Ishikawa (cell line): ENCODE data around the gene SHISA3.

Source experiments
- CEBPB ChIP-seq: IDR thresholded peaks from 2 replicates; pipeline ENCODE4 v1.6.1; 2012
- CREB1 ChIP-seq: IDR thresholded peaks from 2 replicates; pipeline ENCODE4 v1.6.1; 2012; ENCODE audit warnings: low read depth
- EP300 ChIP-seq: IDR thresholded peaks from 2 replicates; pipeline ENCODE4 v1.6.1; 2012; ENCODE audit warnings: borderline replicate concordance
- MAX ChIP-seq: IDR thresholded peaks from 2 replicates; pipeline ENCODE4 v1.6.1; 2012
- NFIC ChIP-seq: IDR thresholded peaks from 2 replicates; pipeline ENCODE4 v1.6.1; 2012
- RAD21 ChIP-seq: IDR thresholded peaks from 2 replicates; pipeline ENCODE4 v1.6.1; 2012; ENCODE audit warnings: low read depth
- REST ChIP-seq: IDR thresholded peaks from 2 replicates; pipeline ENCODE4 v1.6.1; 2012; ENCODE audit warnings: low read depth, mild to moderate bottlenecking
- TAF1 ChIP-seq: IDR thresholded peaks from 2 replicates; pipeline ENCODE4 v1.6.1; 2012; ENCODE audit warnings: low read depth, mild to moderate bottlenecking
- TEAD4 ChIP-seq: IDR thresholded peaks from 2 replicates; pipeline ENCODE4 v1.6.1; 2012
- USF1 ChIP-seq: IDR thresholded peaks from 2 replicates; pipeline ENCODE4 v1.6.1; 2012
- YY1 ChIP-seq: IDR thresholded peaks from 2 replicates; pipeline ENCODE4 v1.6.1; 2012; ENCODE audit warnings: low read depth

- no peak for TF ChIP-seq REST
- TF ChIP-seq CREB1 = no peak
- TF ChIP-seq TAF1 = no peak
- no peak for TF ChIP-seq CEBPB
- no peak for TF ChIP-seq NFIC
- no peak for TF ChIP-seq MAX
- no peak for TF ChIP-seq USF1
- no peak for TF ChIP-seq YY1
- TF ChIP-seq RAD21 = no peak
- no peak for TF ChIP-seq EP300
- TF ChIP-seq TEAD4 = no peak
These were observed 1.7 kb upstream of the SHISA3 start for GRCh38 chr4:42395595-42395994.
